Measurements from ENCODE around the gene SENP5. TPM values are rescaled to one million over a fixed set of nuclear protein-coding genes. Genes with fewer than 3 reads are reported as not detected.
A peak's percentile ranks its signal among the peaks of the same experiment; 100 is the strongest.

The SENP5 gene
- total and polyA plus RNA-seq, 2 experiments from 2014 or later = 16.9 to 36.2 TPM

DNA sequence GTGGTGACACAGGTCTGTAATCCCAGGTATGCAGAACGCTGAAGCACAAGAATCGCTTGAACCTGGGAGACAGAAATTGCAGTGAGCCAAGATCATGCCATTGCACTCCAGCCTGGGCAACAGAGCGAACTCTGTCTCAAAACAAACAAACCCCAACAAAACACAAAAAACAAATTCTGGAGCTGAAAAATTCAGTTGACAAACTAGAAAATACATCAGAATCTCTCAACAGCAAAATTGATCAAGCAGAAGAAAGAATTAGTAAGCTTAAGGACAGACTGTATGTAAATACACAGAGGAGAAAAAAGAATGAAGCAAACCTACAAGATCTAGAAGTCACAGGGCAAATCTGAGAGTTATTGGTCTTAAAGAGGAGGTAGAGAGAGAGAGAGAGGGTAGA is 49.3 kb downstream of the SENP5 start:
- no peak overlapping the region for H3K9ac ChIP-seq
- H3K27me3 ChIP-seq (replicated peaks; ENCODE audit: insufficient read depth) = no peaks in the 10 kb centered on the region
- 95 to 99% methylated on average over 3 of the region's 3 CpGs for WGBS, 2 experiments (ENCODE audit: low coverage in 1 of 2, low lambda C conversion rate in 2 of 2, missing lambda C conversion rate in 2 of 2)
- no peaks in the 10 kb centered on the region for H3K9me2 ChIP-seq (ENCODE audit: insufficient read depth)
- H3K4me2 ChIP-seq (ENCODE audit: unreplicated experiment) = no peak overlapping the region
- H3K36me3 ChIP-seq (ENCODE audit: low read depth) = peaks cover 10% of the 10 kb centered on the region; the same call in 1 of the 2 replicates
- no peak for TF ChIP-seq EZH2phosphoT487 (IDR thresholded peaks at IDR 0.05; ENCODE audit: insufficient read depth, low read depth)
- TF ChIP-seq EZH2 (IDR thresholded peaks at IDR 0.05; ENCODE audit: insufficient read depth, poor library complexity, severe bottlenecking) = no peak
- H3K9me3 ChIP-seq (ENCODE audit: low read depth) = no peaks in the 10 kb centered on the region
- 0 out of 2 replicates have a peak, but pooled peaks cover 4% of the 10 kb centered on the region for H4K20me1 ChIP-seq (ENCODE audit: insufficient read depth)
- no peak overlapping the region for H3K27ac ChIP-seq
- no peak overlapping the region for H3K4me3 ChIP-seq
- in situ Hi-C loops (cut with MboI) = no loop called here
- no peak overlapping the region for H2AFZ ChIP-seq
- H3F3A ChIP-seq (ENCODE audit: insufficient read depth) = no peaks in the 10 kb centered on the region
- H3K79me2 ChIP-seq (ENCODE audit: insufficient read depth) = no peaks in the 10 kb centered on the region; the same call in 1 of the 2 replicates
- no peaks in the 10 kb centered on the region for H3K4me1 ChIP-seq (ENCODE audit: insufficient read depth)
- no peak for DNase-seq

DNA sequence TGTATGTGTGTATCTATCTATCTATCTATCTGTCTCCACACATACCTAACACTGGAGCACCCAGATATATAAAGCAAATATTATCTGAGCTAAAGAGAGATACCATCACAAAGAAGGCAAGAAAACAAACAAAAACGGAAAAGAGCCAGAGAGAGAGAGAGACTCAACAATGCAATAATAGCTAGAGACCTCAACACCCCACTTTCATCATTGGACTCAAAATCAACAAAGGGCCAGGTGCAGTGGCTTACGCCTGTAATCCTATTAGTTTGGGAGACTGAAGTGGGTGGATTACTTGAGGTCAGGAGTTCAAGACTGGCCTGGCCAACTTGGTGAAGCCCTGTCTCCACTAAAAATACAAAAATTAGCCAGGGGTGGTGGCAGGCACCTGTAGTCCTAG is 51.2 kb downstream of the SENP5 start:
- Histone ChIP-seq H3K4me2 (ENCODE audit: unreplicated experiment) (no peak overlapping the region), H3K36me3 (ENCODE audit: low read depth) (peaks cover 14% of the 10 kb centered on the region; the same call in 1 of the 2 replicates), H3K9me2 (ENCODE audit: insufficient read depth) (no peaks in the 10 kb centered on the region), H3K27ac (no peak overlapping the region), H3K27me3 (replicated peaks; ENCODE audit: insufficient read depth) (no peaks in the 10 kb centered on the region), H3K79me2 (ENCODE audit: insufficient read depth) (no peaks in the 10 kb centered on the region; the same call in 1 of the 2 replicates), H3K9ac (no peak overlapping the region), H3F3A (ENCODE audit: insufficient read depth) (no peaks in the 10 kb centered on the region), H2AFZ (no peak overlapping the region), H3K4me3 (no peak overlapping the region), H3K9me3 (ENCODE audit: low read depth) (no peaks in the 10 kb centered on the region), H4K20me1 (ENCODE audit: insufficient read depth) (0 out of 2 replicates have a peak, but pooled peaks cover 4% of the 10 kb centered on the region), H3K4me1 (ENCODE audit: insufficient read depth) (no peaks in the 10 kb centered on the region)
- WGBS, 2 experiments (ENCODE audit: low coverage in 1 of 2, low lambda C conversion rate in 2 of 2, missing lambda C conversion rate in 2 of 2) = 98% methylated on average over 2 of the region's 2 CpGs
- TF ChIP-seq EZH2phosphoT487 (IDR thresholded peaks at IDR 0.05; ENCODE audit: insufficient read depth, low read depth) (no peak), EZH2 (IDR thresholded peaks at IDR 0.05; ENCODE audit: insufficient read depth, poor library complexity, severe bottlenecking) (no peak)
- DNase-seq = no peak
- in situ Hi-C loops (cut with MboI) = no loop called here

DNA sequence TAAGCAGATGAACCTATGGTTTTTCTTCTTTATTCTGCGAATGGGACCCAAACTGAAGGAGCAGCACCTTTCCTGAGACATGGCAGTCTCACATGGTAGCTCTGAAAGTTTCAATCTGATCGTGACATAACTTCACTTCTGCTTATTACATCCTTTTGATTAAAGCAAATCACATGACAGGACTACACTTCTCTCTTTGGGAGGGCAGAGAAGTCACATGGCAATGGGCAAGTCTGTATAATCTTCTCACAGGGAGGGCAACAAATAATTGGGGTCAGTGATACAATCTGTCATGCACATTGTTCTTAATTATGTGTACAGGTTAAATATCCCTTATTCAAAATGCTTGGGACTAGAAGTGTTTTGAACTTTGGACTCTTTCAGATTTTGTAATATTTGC is 53.0 kb downstream of the SENP5 start:
- peaks cover 11% of the 10 kb centered on the region; the same call in 1 of the 2 replicates for H3K36me3 ChIP-seq (ENCODE audit: low read depth)
- no peaks in the 10 kb centered on the region for H3K4me1 ChIP-seq (ENCODE audit: insufficient read depth)
- H3F3A ChIP-seq (ENCODE audit: insufficient read depth) = no peaks in the 10 kb centered on the region
- no peaks in the 10 kb centered on the region for H3K27me3 ChIP-seq (replicated peaks; ENCODE audit: insufficient read depth)
- 87 to 88% methylated on average over 2 of the region's 2 CpGs for WGBS, 2 experiments (ENCODE audit: low coverage in 1 of 2, low lambda C conversion rate in 2 of 2, missing lambda C conversion rate in 2 of 2)
- no peaks in the 10 kb centered on the region; the same call in 1 of the 2 replicates for H3K79me2 ChIP-seq (ENCODE audit: insufficient read depth)
- no peak for TF ChIP-seq EZH2phosphoT487 (IDR thresholded peaks at IDR 0.05; ENCODE audit: insufficient read depth, low read depth)
- no peak for TF ChIP-seq EZH2 (IDR thresholded peaks at IDR 0.05; ENCODE audit: insufficient read depth, poor library complexity, severe bottlenecking)
- no peak overlapping the region for H2AFZ ChIP-seq
- H4K20me1 ChIP-seq (ENCODE audit: insufficient read depth) = 0 out of 2 replicates have a peak, but pooled peaks cover 4% of the 10 kb centered on the region
- no peak overlapping the region for H3K4me3 ChIP-seq
- H3K9me3 ChIP-seq (ENCODE audit: low read depth) = no peaks in the 10 kb centered on the region
- H3K9ac ChIP-seq = no peak overlapping the region
- H3K9me2 ChIP-seq (ENCODE audit: insufficient read depth) = no peaks in the 10 kb centered on the region
- H3K4me2 ChIP-seq (ENCODE audit: unreplicated experiment) = no peak overlapping the region
- no peak overlapping the region for H3K27ac ChIP-seq
- in situ Hi-C loops (cut with MboI) = no loop called here
- DNase-seq = no peak

DNA sequence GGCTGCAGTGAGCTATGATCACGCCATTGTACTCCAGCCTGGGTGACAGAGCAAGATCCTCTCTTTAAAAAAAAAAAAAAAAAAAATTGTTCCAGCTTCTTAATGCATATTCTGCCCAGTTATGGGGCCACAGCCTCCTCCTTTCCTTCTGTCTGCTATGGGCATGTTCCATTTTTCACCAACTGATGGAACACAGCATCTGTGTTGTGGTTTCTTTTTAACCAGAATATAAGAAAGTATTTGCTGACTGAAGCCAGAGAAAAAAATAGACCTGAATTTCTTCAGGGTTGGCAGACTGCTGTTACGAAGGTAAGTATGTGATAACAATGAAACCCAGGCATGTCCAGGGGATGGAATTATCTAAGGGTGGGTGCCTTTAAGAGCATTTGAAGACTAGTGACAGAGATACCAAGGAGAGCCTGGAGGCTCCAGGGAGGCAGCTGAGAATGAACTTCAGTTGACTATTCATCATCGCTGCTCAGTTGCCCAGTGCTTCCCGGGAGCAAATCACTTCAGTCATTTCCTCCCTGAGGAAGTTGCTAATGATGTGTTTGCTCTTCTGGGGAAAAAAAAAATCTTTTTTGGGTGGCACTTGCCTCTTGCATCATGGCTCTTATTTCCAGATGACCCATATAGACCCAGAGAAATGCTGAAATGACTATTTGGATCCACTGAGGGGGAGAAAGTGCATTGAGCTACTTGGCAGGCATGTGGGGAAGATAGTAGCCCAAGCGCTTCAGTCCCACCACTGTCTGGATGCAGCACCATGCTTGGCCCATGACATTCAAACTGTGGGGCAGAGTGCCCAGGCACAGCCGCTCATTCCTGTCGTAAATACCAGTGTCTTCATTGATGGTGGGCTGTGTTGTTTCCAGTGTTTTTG is 60.1 kb downstream of the SENP5 start:
- Histone ChIP-seq H3K79me2 (ENCODE audit: insufficient read depth) (no peaks in the 10 kb centered on the region), H3K4me1 (ENCODE audit: insufficient read depth) (no peaks in the 10 kb centered on the region), H3K36me3 (ENCODE audit: low read depth) (peaks cover 24% of the 10 kb centered on the region; the same call in 1 of the 2 replicates), H3K9ac (no peak overlapping the region), H3K27me3 (replicated peaks; ENCODE audit: insufficient read depth) (no peaks in the 10 kb centered on the region), H2AFZ (no peak overlapping the region), H3K4me3 (no peak overlapping the region), H3K9me2 (ENCODE audit: insufficient read depth) (no peaks in the 10 kb centered on the region), H3K4me2 (ENCODE audit: unreplicated experiment) (no peak overlapping the region), H3K9me3 (ENCODE audit: low read depth) (no peaks in the 10 kb centered on the region), H3F3A (ENCODE audit: insufficient read depth) (peaks cover 10% of the 10 kb centered on the region; the same call in 1 of the 2 replicates), H3K27ac (no peak overlapping the region), H4K20me1 (ENCODE audit: insufficient read depth) (no peaks in the 10 kb centered on the region)
- TF ChIP-seq EZH2 (IDR thresholded peaks at IDR 0.05; ENCODE audit: insufficient read depth, poor library complexity, severe bottlenecking) (no peak), EZH2phosphoT487 (IDR thresholded peaks at IDR 0.05; ENCODE audit: insufficient read depth, low read depth) (no peak)
- in situ Hi-C loops (cut with MboI) = no loop called here
- peak; percentile 31 for DNase-seq
- WGBS, 2 experiments (ENCODE audit: low coverage in 1 of 2, low lambda C conversion rate in 2 of 2, missing lambda C conversion rate in 2 of 2) = 81% methylated on average over 7 of the region's 7 CpGs

Measured in GM23248 (cell line).